GM18517 (cell line): ENCODE results near the gene PALS2.

ENCODE experiments used
- ATAC-seq: cut with Tn5 transposase; IDR thresholded peaks from one replicate; pipeline ENCODE4 v1.9.1; 2021; ENCODE audit warnings: mild to moderate bottlenecking, moderate library complexity; ENCODE audit not compliant: unreplicated experiment

The PALS2 gene

DNA sequence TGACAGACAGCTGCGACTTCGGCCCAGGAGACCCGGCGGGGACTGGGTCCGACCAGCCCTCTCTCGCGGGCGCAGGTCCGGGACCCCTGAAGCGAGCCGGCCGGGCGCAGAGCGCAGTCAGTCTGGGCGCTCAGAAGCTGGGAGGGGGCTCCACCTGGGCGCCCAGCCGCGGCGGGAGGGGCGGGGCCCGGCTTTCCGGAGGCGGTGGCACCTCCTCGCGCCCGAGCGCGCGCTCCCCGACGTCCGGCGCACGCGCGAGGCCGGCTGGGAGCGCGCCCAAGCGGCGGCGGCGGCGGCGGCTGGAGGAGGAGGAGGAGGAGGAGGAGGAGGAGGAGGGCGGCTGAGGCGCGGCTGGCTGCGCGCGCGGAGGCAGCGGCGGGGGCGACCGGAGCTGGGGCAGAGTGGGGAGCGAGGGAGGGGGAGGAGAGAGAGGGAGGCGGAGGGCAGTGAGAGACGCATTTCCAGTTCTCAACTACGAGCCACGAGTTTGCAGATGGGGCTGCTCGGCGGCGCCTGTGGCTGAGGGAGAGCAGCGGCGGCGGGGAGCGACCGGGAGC, at the start of gene PALS2:
Gene PALS2, plus strand, starts transcription at position 456 of the 557 bp plus-strand sequence. CDS start 50,216 bp downstream, outside the sequence.
- ATAC-seq = peak; percentile 20

- ATAC-seq = no peak
Measured at GRCh38 chr7:24531255-24531654, 42.0 kb upstream of the PALS2 start.

DNA sequence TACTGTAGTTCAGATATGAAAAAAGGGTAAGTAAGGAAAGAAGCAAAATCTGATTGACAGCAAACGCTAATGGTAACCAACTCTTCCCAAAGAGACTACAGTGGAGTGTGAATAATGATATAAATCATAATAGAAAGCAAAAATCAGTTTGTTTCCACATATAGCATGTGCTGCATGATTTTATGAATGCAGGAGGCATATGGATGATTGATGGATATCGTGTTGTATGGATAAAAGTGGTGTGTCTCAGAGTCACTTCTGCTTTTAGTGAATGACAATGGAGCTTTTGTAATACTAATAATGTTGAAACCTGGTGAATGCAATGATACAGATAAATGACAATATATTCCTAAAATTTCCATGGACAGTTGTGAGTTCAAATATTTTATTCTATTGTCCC, 36.6 kb upstream of the PALS2 start:
- no peak for ATAC-seq

DNA sequence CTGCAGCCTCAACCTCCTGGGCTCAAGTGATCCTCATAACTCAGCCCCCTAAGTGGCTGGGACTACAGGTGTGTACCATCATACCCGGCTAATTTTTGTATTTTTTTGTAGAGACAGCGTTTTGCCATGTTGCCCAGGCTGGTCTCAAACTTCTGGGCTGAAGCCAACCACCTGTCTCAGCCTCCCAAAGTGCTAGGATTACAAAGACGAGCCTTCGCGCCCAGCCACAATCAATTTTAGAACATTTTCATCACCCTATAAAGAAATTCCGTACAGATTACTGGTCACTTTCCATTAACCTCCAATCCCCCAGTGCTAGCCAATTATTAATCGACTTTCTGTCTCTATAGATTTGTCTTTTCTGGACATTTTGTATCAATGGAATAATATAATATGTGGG, 32.3 kb upstream of the PALS2 start:
- no peak for ATAC-seq

DNA sequence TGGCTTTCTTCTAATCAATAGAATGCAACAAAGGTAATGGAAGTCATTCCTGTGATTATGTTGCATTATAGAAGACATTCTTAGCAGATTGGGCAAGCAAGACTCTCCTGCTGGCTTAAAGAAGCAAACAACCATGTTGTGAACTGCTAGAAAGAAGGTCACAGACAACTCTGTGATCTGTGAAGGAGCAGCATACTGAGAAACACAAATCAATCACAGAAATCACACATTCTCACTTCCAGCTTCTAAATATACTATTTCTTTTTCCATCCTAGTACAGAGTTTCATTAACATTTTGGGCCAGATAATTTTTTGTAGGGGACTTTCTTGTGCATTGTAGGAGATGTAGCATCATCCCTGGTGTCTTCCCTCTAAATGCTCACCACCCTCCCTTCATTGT, 28.0 kb upstream of the PALS2 start:
- ATAC-seq = no peak

- ATAC-seq = no peak
Measured at GRCh38 chr7:24548390-24548789, 24.9 kb upstream of the PALS2 start.

GRCh38 chr7:24549991-24550390, 23.3 kb upstream of the PALS2 start:
- ATAC-seq = no peak

DNA sequence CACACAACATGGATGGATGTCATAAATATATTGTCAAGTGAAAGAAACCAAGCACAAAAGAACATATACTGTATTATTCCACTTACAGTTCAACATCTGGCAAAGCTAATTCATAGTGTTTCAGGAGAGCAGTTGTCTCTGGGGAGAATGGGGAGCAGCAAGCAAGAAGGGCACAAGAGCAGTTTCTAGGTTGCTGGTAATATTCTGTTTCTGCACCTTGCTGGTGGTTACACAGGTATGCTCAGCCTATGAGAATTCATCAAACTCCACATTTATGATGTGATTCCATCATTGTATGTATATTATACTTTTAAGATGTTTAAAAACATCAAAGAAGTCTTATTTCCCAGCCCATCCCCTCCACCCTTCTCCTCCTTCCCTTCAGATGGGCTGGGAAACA, 18.1 kb upstream of the PALS2 start:
- no peak for ATAC-seq

DNA sequence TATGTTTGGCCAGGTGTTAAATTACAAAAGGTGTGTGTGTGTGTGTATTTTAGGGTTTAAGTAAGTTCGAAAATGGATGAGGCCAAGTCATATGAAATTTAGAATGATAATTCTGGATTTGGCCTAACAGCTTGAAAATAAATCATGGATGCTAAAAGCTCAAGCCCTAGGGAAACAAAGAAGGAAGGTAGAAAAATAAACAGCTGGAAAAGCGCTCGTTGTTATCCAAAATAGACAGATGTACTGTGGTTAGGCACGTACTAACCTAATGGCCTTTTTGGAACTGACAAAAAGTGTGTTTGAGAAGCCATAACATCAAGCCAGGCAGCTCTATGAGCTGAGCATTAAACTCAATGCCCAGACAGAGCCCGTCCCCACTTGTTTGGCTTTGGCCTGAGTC, 17.5 kb upstream of the PALS2 start:
- no peak for ATAC-seq

- no peak for ATAC-seq
Measured at GRCh38 chr7:24560772-24561171, 12.5 kb upstream of the PALS2 start.

- ATAC-seq = no peak
Measured at GRCh38 chr7:24566274-24566673, 7.0 kb upstream of the PALS2 start.

DNA sequence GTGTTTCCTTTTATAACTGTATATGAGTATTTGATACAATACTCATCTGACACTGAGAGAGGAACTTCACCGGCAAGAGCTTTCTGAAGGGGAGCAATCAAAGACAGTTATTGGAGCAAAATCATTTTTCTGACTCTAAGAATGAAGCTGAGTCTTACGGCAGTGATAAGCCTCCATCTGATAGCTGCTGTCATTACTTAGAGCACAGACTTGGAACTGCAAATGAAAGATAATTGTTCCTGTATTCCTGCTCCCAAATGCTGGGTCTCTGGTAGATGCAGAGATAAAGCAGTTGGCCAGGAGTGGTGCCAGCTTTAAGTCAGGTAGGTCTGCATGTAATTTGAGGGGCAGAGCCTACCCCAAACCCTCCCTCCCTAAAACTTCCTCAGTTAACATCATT, 2.3 kb upstream of the PALS2 start:
- ATAC-seq = no peak

DNA sequence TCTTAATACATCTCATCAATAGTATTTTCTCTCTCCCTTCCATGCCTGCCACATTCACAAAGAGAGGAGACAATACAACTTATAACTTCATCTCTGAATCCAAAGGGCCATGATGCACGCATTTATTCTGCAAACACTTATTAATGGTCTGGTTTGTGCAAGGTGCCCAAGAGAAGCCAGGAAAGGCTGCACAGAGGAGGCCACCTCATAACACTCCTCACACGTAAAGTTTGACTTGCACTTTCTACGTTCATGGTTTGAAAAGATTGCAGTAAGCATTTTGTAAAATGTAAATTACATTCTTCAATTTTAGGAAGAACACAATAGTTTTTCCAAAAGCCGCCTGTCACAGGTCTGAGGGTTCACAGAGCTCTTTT, 1.2 kb upstream of the PALS2 start:
- no peak for ATAC-seq

- peak; percentile 13 for ATAC-seq
Measured at GRCh38 chr7:24572393-24572996, 757 bp upstream of the PALS2 start.

GRCh38 chr7:24573554-24574338, 494 bp downstream of the PALS2 start:
- ATAC-seq = peak; percentile 31

DNA sequence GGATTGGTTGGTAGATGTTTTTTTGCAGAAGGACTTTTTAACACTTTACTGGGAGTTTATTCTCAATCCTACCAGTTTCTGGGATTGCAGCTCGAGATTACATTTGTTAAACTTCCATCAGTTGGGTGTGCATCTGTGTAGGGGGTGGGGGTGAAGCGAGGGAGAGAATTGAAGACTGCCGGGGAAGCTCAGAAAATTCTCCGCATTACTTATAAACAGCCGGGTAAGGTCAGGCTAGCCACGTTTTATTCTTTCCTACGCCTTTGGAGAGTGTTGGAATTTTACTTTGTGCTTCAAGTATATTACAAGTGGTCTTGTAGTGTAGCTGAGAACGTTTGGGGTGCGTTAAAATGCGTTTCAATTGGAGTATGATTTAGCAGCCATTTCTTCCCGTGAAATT, 1.1 kb downstream of the PALS2 start:
- no peak for ATAC-seq

GRCh38 chr7:24574950-24575349, 1.7 kb downstream of the PALS2 start:
- ATAC-seq = no peak

GRCh38 chr7:24576171-24577025, 3.1 kb downstream of the PALS2 start:
- ATAC-seq = peak; percentile 29

DNA sequence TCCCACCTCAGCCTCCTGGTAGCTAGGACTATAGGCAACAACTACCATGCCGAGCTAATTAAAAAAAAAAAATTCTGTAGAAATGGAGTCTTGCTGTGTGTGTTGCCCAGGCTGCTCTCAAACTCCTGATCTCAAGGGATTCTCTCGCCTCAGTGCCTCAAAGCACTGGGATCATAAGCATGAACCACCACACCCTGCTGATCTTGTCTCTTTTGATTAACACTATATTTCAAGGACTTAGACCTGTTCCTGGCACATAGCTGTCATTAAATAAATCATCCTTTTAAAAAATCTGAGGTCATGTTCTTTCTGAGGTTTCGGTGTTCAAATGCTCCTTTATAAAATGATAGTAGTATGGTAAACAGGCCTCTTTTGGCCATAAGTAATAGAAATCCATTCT, 4.8 kb downstream of the PALS2 start:
- ATAC-seq = no peak

DNA sequence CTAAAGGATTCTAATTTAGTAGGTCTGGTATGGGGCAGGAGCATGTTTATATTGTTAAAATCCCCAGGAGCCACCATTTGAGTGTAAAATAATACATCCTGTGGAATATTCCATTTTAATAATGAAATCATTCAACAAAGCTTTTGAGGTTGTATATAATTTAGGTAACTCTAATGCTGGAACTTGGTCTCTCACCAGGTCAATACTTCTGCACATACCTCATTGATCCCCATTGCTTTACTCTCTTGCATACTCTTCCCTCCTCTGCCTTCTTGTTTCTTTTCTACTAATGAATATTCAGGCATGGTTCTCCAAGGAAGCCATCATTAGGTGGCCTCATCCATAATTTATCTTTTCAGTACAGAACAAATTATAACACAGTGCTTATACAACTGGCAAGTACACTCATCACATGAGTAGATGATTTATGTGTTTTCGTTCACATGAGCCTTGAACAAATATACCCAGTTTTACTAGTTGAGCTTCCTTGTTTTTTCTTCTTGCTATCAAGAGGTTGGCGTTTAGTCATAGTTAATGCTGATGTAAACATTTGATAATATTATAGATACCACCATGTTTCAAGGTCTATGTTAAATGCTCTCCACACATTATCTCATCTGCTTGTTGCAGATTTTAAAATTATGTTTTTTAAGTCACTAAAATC, 7.2 kb downstream of the PALS2 start:
- ATAC-seq = no peak

- no peak for ATAC-seq
Measured at GRCh38 chr7:24582166-24582565, 8.9 kb downstream of the PALS2 start.
